ENCODE data around the gene TMEM94.
A peak's percentile ranks its signal among the peaks of the same experiment; 100 is the strongest.
"Not testable (repeated sequence)": the region's sequence is repeated elsewhere in the genome, so short reads cannot be mapped to it uniquely, and the experiment has no call there.

The TMEM94 gene

GRCh38 chr17:75450270-75450669 lies 6.2 kb upstream of the TMEM94 start:
- no peak for TF ChIP-seq CTCF (IDR thresholded peaks at IDR 0.05; ENCODE audit: insufficient read depth, low read depth, low read length, missing control alignments)
- DNase-seq (ENCODE audit: low read depth), result no peak
- H3K4me3 ChIP-seq (ENCODE audit: low read depth, low read length), result no peak overlapping the region

GRCh38 chr17:75454193-75454592 lies 2.2 kb upstream of the TMEM94 start:
- peak; percentile 76 for DNase-seq (ENCODE audit: low read depth)
- no peak for TF ChIP-seq CTCF (IDR thresholded peaks at IDR 0.05; ENCODE audit: insufficient read depth, low read depth, low read length, missing control alignments)
- no peak overlapping the region for H3K4me3 ChIP-seq (ENCODE audit: low read depth, low read length)

GRCh38 chr17:75454672-75455071 lies 1.8 kb upstream of the TMEM94 start:
- not testable (repeated sequence) for DNase-seq (ENCODE audit: low read depth); H3K4me3 ChIP-seq (ENCODE audit: low read depth, low read length)

- no peak for TF ChIP-seq CTCF (IDR thresholded peaks at IDR 0.05; ENCODE audit: insufficient read depth, low read depth, low read length, missing control alignments)
- peak overlapping the region; percentile 53 for H3K4me3 ChIP-seq (ENCODE audit: low read depth, low read length)
Measured at GRCh38 chr17:75456039-75456416, 407 bp upstream of the TMEM94 start.

GRCh38 chr17:75457047-75457654 lies 716 bp downstream of the TMEM94 start:
- peak; percentile 20 for DNase-seq (ENCODE audit: low read depth)
- no peak for TF ChIP-seq CTCF (IDR thresholded peaks at IDR 0.05; ENCODE audit: insufficient read depth, low read depth, low read length, missing control alignments)
- peak overlapping the region; percentile 88 for H3K4me3 ChIP-seq (ENCODE audit: low read depth, low read length)

More at GRCh38 chr17:75456039-75456416, 407 bp upstream of the TMEM94 start:
- DNase-seq (ENCODE audit: low read depth), result no peak

GRCh38 chr17:75459246-75459589 lies 2.8 kb downstream of the TMEM94 start:
- no peak for TF ChIP-seq CTCF (IDR thresholded peaks at IDR 0.05; ENCODE audit: insufficient read depth, low read depth, low read length, missing control alignments)
- H3K4me3 ChIP-seq (ENCODE audit: low read depth, low read length), result no peak overlapping the region
- no peak for DNase-seq (ENCODE audit: low read depth)

GRCh38 chr17:75459590-75460267 lies 3.3 kb downstream of the TMEM94 start:
- H3K4me3 ChIP-seq (ENCODE audit: low read depth, low read length), result no peak overlapping the region
- no peak for TF ChIP-seq CTCF (IDR thresholded peaks at IDR 0.05; ENCODE audit: insufficient read depth, low read depth, low read length, missing control alignments)
- peak; percentile 63 for DNase-seq (ENCODE audit: low read depth)
